NCI-H82 (cell line): ENCODE data around the gene GNAQ.

Source experiments
- DNase-seq: peaks from one replicate; lab custom pipeline; 2025; lab: John Stamatoyannopoulos, UW

Gene GNAQ

DNA sequence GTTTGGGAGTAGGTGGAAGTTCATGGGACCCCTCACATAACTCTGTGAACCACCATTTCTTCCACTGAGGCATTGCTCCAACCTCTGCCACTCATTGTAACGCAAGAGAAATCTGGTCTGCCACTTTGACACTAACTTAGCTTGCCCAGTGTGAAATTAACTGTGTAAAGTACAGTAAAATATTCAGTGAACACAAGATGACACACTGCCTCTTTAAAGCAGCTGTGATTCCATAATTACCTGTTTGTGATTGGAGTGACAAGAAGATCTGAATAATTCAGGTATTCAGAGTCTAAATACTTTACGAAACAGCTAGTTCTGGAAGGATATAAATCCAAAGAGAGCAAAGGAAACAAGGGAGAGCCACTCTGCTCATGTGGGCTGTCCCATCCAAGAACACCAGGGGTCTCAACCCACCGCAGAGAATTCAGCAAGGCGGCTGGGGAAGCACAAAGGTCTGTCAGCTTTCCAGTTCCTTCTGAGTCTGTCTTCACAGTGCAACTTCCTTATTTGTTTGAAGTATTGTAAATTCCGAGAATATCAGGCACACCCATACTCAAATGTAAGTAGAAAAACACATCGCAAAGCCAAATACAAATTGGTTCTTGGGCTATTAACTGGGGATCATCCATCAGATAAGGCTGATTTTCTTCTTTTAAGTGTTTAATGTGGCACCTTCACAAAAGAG, 86.9 kb downstream of the GNAQ start:
- no peak for DNase-seq

- DNase-seq = no peak
Measured at GRCh38 chr9:77943057-77943456, 88.6 kb downstream of the GNAQ start.

GRCh38 chr9:77939149-77939668, 92.4 kb downstream of the GNAQ start:
- DNase-seq = no peak

GRCh38 chr9:77938163-77938562, 93.4 kb downstream of the GNAQ start:
- DNase-seq = no peak

- no peak for DNase-seq
Measured at GRCh38 chr9:77935974-77936373, 95.6 kb downstream of the GNAQ start.

DNA sequence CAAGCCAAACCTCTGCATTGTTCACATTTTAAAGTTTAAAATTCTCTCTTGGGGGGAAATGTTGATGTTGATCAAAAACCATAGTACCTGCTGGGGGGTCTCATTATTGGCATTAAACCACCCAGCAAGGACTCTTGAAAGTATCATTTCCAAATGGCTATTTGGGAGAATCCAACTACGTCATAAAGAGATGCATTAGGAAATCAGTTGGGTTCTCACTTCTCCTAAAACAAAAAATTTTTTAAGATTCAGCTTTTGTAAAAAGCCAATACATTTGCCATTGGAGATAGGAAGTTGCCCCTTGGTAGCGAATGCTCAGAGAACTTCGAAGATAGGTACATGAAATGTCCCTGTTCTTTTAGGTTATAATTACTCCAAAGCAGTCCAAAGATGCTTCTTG, 96.4 kb downstream of the GNAQ start:
- DNase-seq = no peak

DNA sequence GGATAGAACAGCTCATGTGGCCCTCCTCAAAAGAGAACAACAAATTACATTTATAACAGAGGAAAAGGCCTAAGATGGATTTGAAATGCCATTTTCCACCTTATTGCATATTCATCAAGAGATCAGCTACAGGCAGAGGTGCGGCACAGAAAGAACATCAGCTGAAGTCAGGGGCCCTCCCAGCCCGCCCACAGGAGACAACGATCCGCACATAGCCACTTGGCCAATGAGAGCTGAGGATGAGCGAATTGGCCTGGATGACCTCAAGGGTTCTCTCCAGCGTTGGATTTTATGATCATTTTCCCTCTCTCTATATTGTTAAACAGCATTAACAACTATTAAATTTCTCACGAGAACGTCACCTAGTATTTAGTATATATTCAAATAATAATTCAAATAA, 97.6 kb downstream of the GNAQ start:
- no peak for DNase-seq

DNA sequence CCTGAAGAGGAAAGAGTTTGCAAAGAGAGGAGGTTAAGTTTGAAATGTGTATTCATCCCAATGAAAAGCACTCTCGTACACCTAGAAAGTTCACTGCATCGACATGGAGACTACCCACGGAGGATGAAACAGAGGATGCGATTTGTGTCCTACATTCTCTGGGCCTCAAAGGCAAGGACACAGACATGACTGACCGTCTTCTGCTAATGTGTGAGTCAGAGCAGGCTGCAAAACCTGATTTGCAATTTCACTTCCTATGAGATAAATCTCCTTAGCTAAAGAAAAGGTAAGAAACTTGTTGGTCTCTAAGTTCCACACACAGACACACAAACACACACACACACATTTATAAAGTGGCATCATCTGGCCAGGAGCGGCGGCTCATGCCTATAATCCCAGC, 98.6 kb downstream of the GNAQ start:
- no peak for DNase-seq

DNA sequence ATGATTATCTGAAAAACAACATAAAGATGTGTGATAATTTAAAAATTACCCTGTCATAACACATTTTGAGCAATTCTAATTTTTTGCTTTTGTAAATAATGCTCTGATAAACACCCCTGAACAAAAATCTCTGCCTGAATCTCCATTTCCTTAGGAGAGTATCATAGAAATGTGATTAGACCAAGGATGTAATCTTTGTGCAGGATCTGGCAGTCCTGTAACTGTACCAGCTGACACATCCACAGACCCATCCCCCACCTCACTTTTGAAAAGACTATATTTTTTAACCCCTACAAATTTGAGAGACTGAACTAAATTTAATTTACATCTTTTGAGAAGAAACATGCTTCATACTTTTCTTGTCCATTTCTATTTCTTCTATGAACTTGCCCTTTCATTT, 101.7 kb downstream of the GNAQ start:
- DNase-seq = no peak

DNA sequence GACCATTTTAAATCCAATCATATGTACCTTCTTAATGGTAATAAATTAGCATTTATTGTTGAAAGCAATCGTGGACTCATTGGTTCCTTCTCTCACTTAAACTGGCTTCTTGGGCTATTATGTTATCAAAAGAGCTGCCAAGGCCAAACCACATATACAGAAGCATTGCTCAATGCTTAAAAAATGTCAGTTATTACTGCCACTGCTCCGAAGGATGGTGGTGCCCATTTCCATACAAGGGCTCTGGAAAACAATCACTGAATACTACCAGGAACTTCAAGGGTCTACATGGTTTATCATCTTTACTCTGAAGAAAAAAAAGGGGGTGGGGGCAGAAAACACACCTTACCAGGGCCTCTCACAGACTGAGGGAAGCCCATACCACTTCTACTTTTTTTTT, 104.3 kb downstream of the GNAQ start:
- no peak for DNase-seq

- no peak for DNase-seq
Measured at GRCh38 chr9:77926371-77926878, 105.2 kb downstream of the GNAQ start.

GRCh38 chr9:77922591-77922990, 109.0 kb downstream of the GNAQ start:
- no peak for DNase-seq

- no peak for DNase-seq
Measured at GRCh38 chr9:77917800-77918199, 113.8 kb downstream of the GNAQ start.

DNA sequence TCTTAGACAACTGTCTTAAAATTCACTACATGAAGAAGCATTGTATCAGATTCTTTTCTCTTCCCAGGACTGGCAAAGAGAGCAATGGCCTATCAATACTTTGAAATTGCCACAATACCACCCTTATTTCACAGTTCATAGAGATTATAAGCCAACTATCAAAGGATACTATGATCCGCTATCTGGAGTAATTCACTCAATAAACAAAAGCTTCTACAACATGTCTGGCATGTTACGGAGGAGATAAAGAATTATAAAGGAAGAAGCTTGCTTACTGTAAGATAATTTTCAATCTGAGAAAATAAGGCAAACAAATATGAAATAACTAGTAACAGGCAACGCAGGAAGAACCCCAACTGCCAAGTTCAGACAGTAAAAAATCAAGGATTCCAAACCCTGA, 114.8 kb downstream of the GNAQ start:
- DNase-seq = no peak

GRCh38 chr9:77916410-77916819, 115.2 kb downstream of the GNAQ start:
- DNase-seq = peak; percentile 7

GRCh38 chr9:77915744-77916143, 115.9 kb downstream of the GNAQ start:
- peak; percentile 70 for DNase-seq

- no peak for DNase-seq
Measured at GRCh38 chr9:77912895-77913693, 118.5 kb downstream of the GNAQ start.

- DNase-seq = no peak
Measured at GRCh38 chr9:77911928-77912327, 119.7 kb downstream of the GNAQ start.

GRCh38 chr9:77910194-77910621, 121.4 kb downstream of the GNAQ start:
- DNase-seq = no peak

DNA sequence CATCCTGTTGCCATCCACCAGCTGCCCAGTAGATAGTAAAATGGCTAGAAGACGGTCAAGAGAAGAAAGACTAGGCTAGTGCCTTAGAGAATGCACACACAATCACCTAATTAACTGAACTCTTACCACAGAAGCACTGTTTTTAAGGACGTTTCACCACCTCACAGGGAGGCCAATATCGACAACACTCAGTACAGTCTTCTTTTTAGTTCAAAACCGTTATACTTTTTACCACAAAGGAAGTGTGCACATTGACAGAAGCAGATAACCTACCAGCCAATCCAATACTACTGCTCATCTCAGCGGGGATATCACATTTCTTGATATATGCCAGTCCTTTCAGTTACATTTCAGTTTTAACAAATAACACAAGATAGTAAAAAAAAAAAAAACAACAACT, 122.3 kb downstream of the GNAQ start:
- peak; percentile 13 for DNase-seq

- no peak for DNase-seq
Measured at GRCh38 chr9:77908293-77908692, 123.3 kb downstream of the GNAQ start.

- DNase-seq = no peak
Measured at GRCh38 chr9:77907585-77907984, 124.0 kb downstream of the GNAQ start.

DNA sequence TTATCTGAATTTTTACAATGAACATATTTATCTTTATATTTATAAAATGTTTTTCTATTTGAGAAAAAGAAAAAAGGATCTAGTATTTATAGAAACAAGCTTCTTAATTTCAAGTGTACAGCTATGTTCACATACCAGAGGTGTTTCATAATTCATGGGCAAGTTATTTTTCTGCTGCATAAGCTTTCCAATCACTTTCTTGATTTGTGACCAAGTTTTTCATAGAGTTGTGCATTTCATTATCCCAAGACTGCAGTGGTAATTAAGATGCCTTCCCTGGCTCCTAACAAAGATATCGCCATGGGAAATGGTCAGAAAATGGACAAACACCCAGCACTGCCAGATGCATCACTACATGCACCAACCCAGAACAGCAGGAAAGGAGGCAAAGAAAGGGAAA, 124.6 kb downstream of the GNAQ start:
- no peak for DNase-seq
